Psoas muscle (tissue), 8 donors: ENCODE results near the gene USP5. TPM values are rescaled to one million over a fixed set of nuclear protein-coding genes. Genes with fewer than 3 reads are reported as not detected.

ENCODE experiments used
- ATAC-seq, 4 donors: fragments of 200-7000 bp; cut with Tn5 transposase; one replicate each; pipeline ENCODE4 v1.9.1; 2020; ENCODE audit warnings: moderate library complexity in 3 of 4, mild to moderate bottlenecking in 2 of 4
- DNase-seq, 2 donors: peaks; one replicate each; pipeline ENCODE4 v3.0.0-alpha.2; 2020
- H3K27ac ChIP-seq: fragments of 200-600 bp; one replicate; pipeline ENCODE4 v1.8.0; 2022
- H3K27me3 ChIP-seq, 3 donors: fragments of 200-600 bp in 1 of 3; one replicate each; pipeline versions ENCODE4 v1.6.1 to v1.8.0; 2013 to 2022; ENCODE audit warnings: low read length in 2 of 3, mild to moderate bottlenecking in 2 of 3, moderate library complexity in 1 of 3; ENCODE audit not compliant: insufficient read depth in 3 of 3
- H3K36me3 ChIP-seq, 2 donors: fragments of 200-600 bp in 1 of 2; one replicate each; pipeline versions ENCODE4 v1.6.1 to v1.8.0; 2013 to 2022; ENCODE audit warnings: low read depth in 1 of 2, mild to moderate bottlenecking in 1 of 2, moderate library complexity in 1 of 2; ENCODE audit not compliant: insufficient read depth in 1 of 2
- H3K4me1 ChIP-seq: fragments of 200-600 bp; one replicate; pipeline ENCODE4 v1.8.0; 2022
- H3K4me3 ChIP-seq: fragments of 200-600 bp; one replicate; pipeline ENCODE4 v1.8.0; 2022; ENCODE audit warnings: mild to moderate bottlenecking
- H3K9me3 ChIP-seq: fragments of 200-600 bp; one replicate; pipeline ENCODE4 v1.8.0; 2022
- WGBS, 3 donors: extraction: QIAGEN DNeasy Blood & Tissue Kit; methylation state at CpG; one replicate each; pipeline versions ENCODE4 v1.1.6 to v1.1.7; 2013; 5-methylcytosine and 5-hydroxymethylcytosine counted together
- intact Hi-C, 2 donors: fragments of 100-400 bp; cut with DNase I; formaldehyde crosslinking; loops; one replicate each; pipeline versions ENCODE4 v1.11.0 to v1.14.2; 2022
- polyA plus RNA-seq, 3 donors: library from polyadenylated mRNA; stranded (reverse); fragments of 200-250 nt; gene quantifications; one replicate each; pipeline ENCODE4 v1.2.3, GENCODE V29; 2013
- total RNA-seq, 4 donors: library from RNA; stranded (reverse); fragmentation: NEBNext Ultra II Directional in 2 of 4; extraction: Animal tissue kit (Norgen Biotek cat#: 25700) in 2 of 4; gene quantifications; one replicate each; pipeline versions ENCODE4 v1.2.1 to v1.2.4, GENCODE V29; 2021 to 2023
- TF ChIP-seq, protein P1 (sequence below): fragments of 200-600 bp; IDR thresholded peaks from one replicate; pipeline ENCODE4 v1.8.0; 2022; ENCODE audit warnings: antibody characterized with exemption
- donor health status: healthy with polysubstance abuse.
- donor health status: DM: no; HTN: no; CAD: no; lungs with moderate emphysema.
- donor health status: Bipolar disorder and iron deficiency.
- donor health status: healthy.
- donor health status: DM: yes; HTN: yes; CAD: no.
- donor health status: DM: no; HTN: no; CAD: no.
- donor health status: DM: no; HTN: no; CAD: no.
- donor health status: DM: yes; HTN: yes; CAD: no.

The USP5 gene
- total and polyA plus RNA-seq, 7 donors, result 43.1 to 127 (median 98.1) TPM

DNA sequence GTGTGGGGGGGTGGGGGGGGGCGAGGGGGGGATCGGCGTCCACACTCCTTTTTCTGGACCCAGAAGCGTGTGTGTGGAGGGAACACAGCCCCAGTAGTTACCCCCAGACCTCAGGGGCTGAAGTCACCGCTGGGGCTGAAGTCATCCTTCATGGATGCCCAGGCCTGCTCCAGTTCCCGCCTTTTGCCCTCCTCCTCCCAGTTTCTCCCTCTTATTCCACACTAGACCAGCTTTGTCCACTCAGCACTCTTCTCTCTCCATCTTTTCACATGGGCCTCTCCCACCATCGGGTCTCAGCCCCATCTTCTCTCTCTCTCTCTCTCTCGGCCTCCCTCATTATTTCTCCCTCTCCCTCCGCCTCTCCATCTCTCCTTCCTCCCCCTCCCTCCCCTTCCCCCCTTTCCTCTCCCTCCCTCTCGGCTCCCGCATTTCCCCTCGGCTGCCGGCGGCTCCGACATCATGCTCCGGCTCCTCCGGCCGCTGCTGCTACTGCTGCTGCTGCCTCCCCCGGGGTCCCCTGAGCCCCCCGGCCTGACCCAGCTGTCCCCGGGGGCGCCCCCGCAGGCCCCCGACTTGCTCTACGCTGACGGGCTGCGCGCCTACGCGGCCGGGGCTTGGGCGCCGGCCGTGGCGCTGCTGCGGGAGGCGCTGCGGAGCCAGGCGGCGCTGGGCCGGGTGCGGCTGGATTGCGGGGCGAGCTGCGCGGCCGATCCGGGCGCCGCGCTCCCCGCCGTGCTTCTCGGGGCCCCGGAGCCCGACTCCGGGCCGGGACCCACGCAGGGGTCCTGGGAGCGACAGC lies 23.8 kb upstream of the USP5 start, which contains the start of gene P3H3:
TSS of gene P3H3 (plus strand) at position 426 of the 799 bp plus-strand sequence. CDS start at position 460, 34 bp downstream.
- TF ChIP-seq, protein P1, sequence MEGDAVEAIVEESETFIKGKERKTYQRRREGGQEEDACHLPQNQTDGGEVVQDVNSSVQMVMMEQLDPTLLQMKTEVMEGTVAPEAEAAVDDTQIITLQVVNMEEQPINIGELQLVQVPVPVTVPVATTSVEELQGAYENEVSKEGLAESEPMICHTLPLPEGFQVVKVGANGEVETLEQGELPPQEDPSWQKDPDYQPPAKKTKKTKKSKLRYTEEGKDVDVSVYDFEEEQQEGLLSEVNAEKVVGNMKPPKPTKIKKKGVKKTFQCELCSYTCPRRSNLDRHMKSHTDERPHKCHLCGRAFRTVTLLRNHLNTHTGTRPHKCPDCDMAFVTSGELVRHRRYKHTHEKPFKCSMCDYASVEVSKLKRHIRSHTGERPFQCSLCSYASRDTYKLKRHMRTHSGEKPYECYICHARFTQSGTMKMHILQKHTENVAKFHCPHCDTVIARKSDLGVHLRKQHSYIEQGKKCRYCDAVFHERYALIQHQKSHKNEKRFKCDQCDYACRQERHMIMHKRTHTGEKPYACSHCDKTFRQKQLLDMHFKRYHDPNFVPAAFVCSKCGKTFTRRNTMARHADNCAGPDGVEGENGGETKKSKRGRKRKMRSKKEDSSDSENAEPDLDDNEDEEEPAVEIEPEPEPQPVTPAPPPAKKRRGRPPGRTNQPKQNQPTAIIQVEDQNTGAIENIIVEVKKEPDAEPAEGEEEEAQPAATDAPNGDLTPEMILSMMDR, result no peak
- intact Hi-C loops, result loop anchor here (2.0 to 10.0 kb wide), 4 partner anchors 73 to 211 kb away; partner anchors contain the start of gene MLF2 (in 2 of the 2)
- Histone ChIP-seq H3K27me3 (peaks cover 0 to 57% (median 6%) of the 10 kb centered on the region in 3 donors), H3K4me3 (peak within 1 kb of the TSS; percentile 76), H3K9me3 (no peaks in the 10 kb centered on the region), H3K36me3 (no peaks in the 10 kb centered on the region), H3K27ac (no peak within 1 kb of the TSS), H3K4me1 (peaks cover 3% of the 10 kb centered on the region)
- 1 to 2% (median 1%) methylated on average over 39 to 60 of the region's 60 CpGs for WGBS, 3 donors
- peak in 1 of 2 donors; percentile 39 for DNase-seq
- ATAC-seq, result peak in 3 of 4 donors; percentile 17 to 31 (median 25)

DNA sequence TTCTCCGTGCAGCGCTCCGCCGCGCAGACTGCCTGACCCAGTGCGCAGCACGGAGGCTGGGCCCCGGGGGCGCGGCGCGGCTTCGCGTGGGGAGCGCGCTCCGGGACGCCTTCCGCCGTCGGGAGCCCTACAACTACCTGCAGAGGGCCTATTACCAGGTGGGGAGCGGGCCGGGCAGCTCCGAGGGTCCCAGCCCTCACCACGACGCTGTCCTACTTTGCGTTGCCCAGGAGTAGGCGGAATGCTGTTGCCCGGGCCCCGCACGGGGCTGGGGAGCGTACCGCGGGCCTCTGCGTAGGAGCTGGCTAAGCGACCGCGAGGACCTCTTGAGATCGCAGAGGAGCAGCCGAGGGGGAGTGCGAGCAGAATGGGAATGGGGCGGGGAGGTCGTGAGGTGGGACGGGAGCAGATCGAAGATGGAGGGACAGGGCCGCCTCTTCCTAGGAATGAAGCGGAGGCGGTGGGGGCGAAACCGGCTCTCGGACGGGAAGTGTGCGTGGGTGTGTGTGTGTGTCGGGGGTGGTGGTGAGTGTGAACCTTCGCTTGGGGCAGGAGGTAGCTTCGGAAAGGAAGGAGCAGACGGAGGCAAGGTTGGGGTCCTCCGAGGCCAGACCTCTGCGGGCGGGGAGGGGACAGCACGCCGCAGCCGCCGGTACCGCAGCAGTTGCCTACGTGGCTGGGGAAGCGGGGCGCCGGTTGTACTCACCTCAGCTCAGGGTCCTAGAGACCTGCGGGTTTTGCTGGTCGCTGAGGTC lies 23.0 kb upstream of the USP5 start:
- H3K9me3 ChIP-seq, result no peaks in the 10 kb centered on the region
- DNase-seq (peak in 1 of 2 donors; percentile 45), ATAC-seq (peak in 3 of 4 donors; percentile 11 to 23 (median 13))
- peaks cover 0 to 2% of the 10 kb centered on the region in 2 donors for H3K36me3 ChIP-seq
- H3K27me3 ChIP-seq, result peaks cover 0 to 49% (median 6%) of the 10 kb centered on the region in 3 donors
- intact Hi-C loops, result loop anchor here (5.0 to 10.0 kb wide), 3 partner anchors 74 to 212 kb away; partner anchors contain the start of gene MLF2 (in 2 of the 2)
- H3K27ac ChIP-seq, result no peak overlapping the region
- peaks cover 3% of the 10 kb centered on the region for H3K4me1 ChIP-seq
- WGBS, 3 donors, result 1 to 5% (median 2%) methylated on average over 58 to 71 of the region's 71 CpGs
- TF ChIP-seq, protein P1, result no peak
- H3K4me3 ChIP-seq, result peak overlapping the region; percentile 76

DNA sequence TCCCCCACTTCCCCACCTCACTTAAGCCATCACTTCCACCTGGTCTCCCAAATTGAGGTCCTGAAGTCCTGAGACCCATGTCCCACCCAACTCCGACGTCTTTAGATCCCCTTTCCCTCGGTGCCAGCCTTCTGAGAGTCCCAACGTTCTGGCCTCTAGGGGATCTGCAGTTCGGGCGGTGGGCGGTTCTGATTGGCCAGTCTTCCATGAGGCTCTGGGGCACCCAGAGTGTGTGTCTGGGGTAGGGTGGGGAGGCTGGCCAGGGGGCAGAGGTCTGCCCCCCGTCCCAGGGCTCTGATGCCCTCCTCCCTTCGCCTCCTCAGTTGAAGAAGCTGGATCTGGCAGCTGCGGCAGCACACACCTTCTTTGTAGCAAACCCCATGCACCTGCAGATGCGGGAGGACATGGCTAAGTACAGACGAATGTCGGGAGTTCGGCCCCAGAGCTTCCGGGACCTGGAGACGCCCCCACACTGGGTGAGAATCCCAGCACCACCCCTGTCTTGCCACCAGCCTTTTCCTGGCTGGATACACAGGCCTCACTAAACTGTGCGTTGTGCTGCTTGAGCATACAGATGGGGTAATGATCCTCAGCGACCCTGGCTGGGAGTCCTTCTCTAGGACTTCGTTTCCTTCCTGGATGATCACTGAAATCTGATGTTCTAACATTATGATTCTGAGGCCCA lies 22.3 kb upstream of the USP5 start:
- DNase-seq (no peak), ATAC-seq (no peak)
- Histone ChIP-seq H3K36me3 (peaks cover 0 to 2% of the 10 kb centered on the region in 2 donors), H3K4me1 (peaks cover 3% of the 10 kb centered on the region), H3K4me3 (peak overlapping the region; percentile 76), H3K9me3 (no peaks in the 10 kb centered on the region), H3K27me3 (peaks cover 0 to 43% (median 6%) of the 10 kb centered on the region in 3 donors), H3K27ac (no peak overlapping the region)
- TF ChIP-seq, protein P1, result no peak
- intact Hi-C loops, result loop anchor here (5.0 to 10.0 kb wide), 3 partner anchors 75 to 212 kb away; partner anchors contain the start of gene MLF2 (in 2 of the 2)
- 58 to 71% (median 59%) methylated on average over 19 of the region's 19 CpGs for WGBS, 3 donors

DNA sequence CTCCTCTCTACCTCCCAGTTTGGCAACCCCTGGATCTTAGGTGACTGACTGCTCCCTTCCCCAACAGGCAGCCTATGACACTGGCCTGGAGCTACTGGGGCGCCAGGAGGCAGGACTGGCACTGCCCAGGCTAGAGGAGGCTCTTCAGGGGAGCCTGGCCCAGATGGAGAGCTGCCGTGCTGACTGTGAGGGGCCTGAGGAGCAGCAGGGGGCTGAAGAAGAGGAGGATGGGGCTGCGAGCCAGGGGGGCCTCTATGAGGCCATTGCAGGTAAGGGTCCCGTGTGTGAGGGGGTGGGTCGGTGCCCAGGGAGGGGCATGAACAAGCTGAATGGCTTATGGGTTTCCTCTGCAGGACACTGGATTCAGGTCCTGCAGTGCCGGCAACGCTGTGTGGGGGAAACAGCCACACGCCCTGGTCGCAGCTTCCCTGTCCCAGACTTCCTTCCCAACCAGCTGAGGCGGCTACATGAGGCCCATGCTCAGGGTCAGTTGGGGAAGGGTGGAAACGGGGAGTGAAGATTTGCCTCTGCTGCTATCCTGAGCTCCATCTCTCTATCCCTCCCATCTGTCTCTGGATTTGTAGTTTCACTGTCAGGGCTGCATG lies 21.6 kb upstream of the USP5 start:
- ATAC-seq (no peak), DNase-seq (no peak)
- Histone ChIP-seq H3K36me3 (peaks cover 0 to 2% of the 10 kb centered on the region in 2 donors), H3K9me3 (no peaks in the 10 kb centered on the region), H3K27me3 (peaks cover 0 to 37% (median 6%) of the 10 kb centered on the region in 3 donors), H3K27ac (no peak overlapping the region), H3K4me1 (peaks cover 3% of the 10 kb centered on the region), H3K4me3 (no peak overlapping the region)
- intact Hi-C loops, result no loop called here
- 83 to 92% (median 91%) methylated on average over 9 to 11 of the region's 11 CpGs for WGBS, 3 donors
- TF ChIP-seq, protein P1, result no peak
